HepG2 (cell line): ENCODE measurements around the gene MYADML2. TPM values are rescaled to one million over a fixed set of nuclear protein-coding genes. Genes with fewer than 3 reads are reported as not detected.

Experiments used
- ARNTL ChIP-seq: sonication (generic); formaldehyde crosslinking; IDR thresholded peaks from 2 replicates; pipeline ENCODE4 v1.4.0; 2020; ENCODE audit warnings: mild to moderate bottlenecking, missing genetic modification reagents
- FLYWCH1 ChIP-seq: sonication (generic); formaldehyde crosslinking; IDR thresholded peaks from 2 replicates; pipeline ENCODE4 v1.8.1; 2023; ENCODE audit warnings: mild to moderate bottlenecking, missing genetic modification reagents
- FOXC1 ChIP-seq: sonication (generic); formaldehyde crosslinking; IDR thresholded peaks from 2 replicates; pipeline ENCODE4 v1.8.0; 2022; ENCODE audit warnings: mild to moderate bottlenecking, missing genetic modification reagents, borderline replicate concordance
- HIVEP1 ChIP-seq: sonication (generic); formaldehyde crosslinking; IDR thresholded peaks from 2 replicates; pipeline ENCODE4 v1.4.0; 2020; ENCODE audit warnings: mild to moderate bottlenecking, missing genetic modification reagents
- HNRNPH1 ChIP-seq: fragments of 200-400 bp; formaldehyde crosslinking; optimal IDR thresholded peaks from 2 replicates; pipeline ENCODE3; 2017; ENCODE audit warnings: mild to moderate bottlenecking, low read depth, low read length
- MTF1 ChIP-seq: sonication (generic); formaldehyde crosslinking; IDR thresholded peaks from 2 replicates; pipeline ENCODE4 v1.5.0; 2020; ENCODE audit warnings: missing genetic modification reagents
- MXD4 ChIP-seq: IDR thresholded peaks from 2 replicates; pipeline ENCODE4 v1.6.1; 2016; ENCODE audit warnings: mild to moderate bottlenecking, missing biosample characterization, missing genetic modification reagents
- MYNN ChIP-seq: sonication (generic); formaldehyde crosslinking; IDR thresholded peaks from 2 replicates; pipeline ENCODE4 v1.4.0; 2020; ENCODE audit warnings: mild to moderate bottlenecking, low read depth, missing genetic modification reagents
- PPARG ChIP-seq: conservative IDR thresholded peaks from 2 replicates; pipeline ENCODE4 v1.6.1; 2016; ENCODE audit warnings: missing biosample characterization, missing genetic modification reagents
- REPIN1 ChIP-seq: sonication (generic); formaldehyde crosslinking; IDR thresholded peaks from 2 replicates; pipeline ENCODE4 v1.8.0; 2022; ENCODE audit warnings: missing genetic modification reagents, low read depth, mild to moderate bottlenecking, borderline replicate concordance
- ZFX ChIP-seq: sonication (generic); formaldehyde crosslinking; IDR thresholded peaks from 2 replicates; pipeline ENCODE4 v1.4.0; 2020; ENCODE audit warnings: mild to moderate bottlenecking, low read depth, missing genetic modification reagents, moderate library complexity
- ZNF10 ChIP-seq: sonication (generic); formaldehyde crosslinking; IDR thresholded peaks from 2 replicates; pipeline ENCODE4 v1.4.0; 2020; ENCODE audit warnings: mild to moderate bottlenecking, low read depth, missing genetic modification reagents, borderline replicate concordance
- ZNF121 ChIP-seq: sonication (generic); formaldehyde crosslinking; IDR thresholded peaks from 2 replicates; pipeline ENCODE4 v1.5.0; 2020; ENCODE audit warnings: mild to moderate bottlenecking, missing genetic modification reagents
- ZNF263 ChIP-seq: sonication (generic); formaldehyde crosslinking; IDR thresholded peaks from 2 replicates; pipeline ENCODE4 v1.4.0; 2020; ENCODE audit warnings: missing genetic modification reagents
- ZNF274 ChIP-seq: sonication (generic); formaldehyde crosslinking; IDR thresholded peaks from 2 replicates; pipeline ENCODE4 v1.5.1; 2020; ENCODE audit warnings: mild to moderate bottlenecking, missing genetic modification reagents
- ZNF30 ChIP-seq: sonication (generic); formaldehyde crosslinking; IDR thresholded peaks from 2 replicates; pipeline ENCODE4 v1.5.0; 2020; ENCODE audit warnings: mild to moderate bottlenecking, missing genetic modification reagents
- ZNF343 ChIP-seq: sonication (generic); formaldehyde crosslinking; IDR thresholded peaks from 2 replicates; pipeline ENCODE4 v1.4.0; 2020; ENCODE audit warnings: mild to moderate bottlenecking, missing genetic modification reagents
- ZNF530 ChIP-seq: sonication (generic); formaldehyde crosslinking; IDR thresholded peaks from 2 replicates; pipeline ENCODE4 v1.5.0; 2020; ENCODE audit warnings: low read depth, mild to moderate bottlenecking, missing genetic modification reagents
- ZNF557 ChIP-seq: sonication (generic); formaldehyde crosslinking; IDR thresholded peaks from 2 replicates; pipeline ENCODE4 v1.4.0; 2020; ENCODE audit warnings: missing genetic modification reagents
- ZNF7 ChIP-seq: IDR thresholded peaks from 2 replicates; pipeline ENCODE4 v1.6.1; 2016; ENCODE audit warnings: missing biosample characterization, missing genetic modification reagents
- ZNF703 ChIP-seq: sonication (generic); formaldehyde crosslinking; IDR thresholded peaks from 2 replicates; pipeline ENCODE4 v1.5.1; 2020; ENCODE audit warnings: missing genetic modification reagents, mild to moderate bottlenecking, moderate library complexity, borderline replicate concordance
- ZNF720 ChIP-seq: sonication (generic); formaldehyde crosslinking; IDR thresholded peaks from 2 replicates; pipeline ENCODE4 v1.4.0; 2020; ENCODE audit warnings: missing genetic modification reagents
- ZNF850 ChIP-seq: sonication (generic); formaldehyde crosslinking; conservative IDR thresholded peaks from 2 replicates; pipeline ENCODE4 v1.9.0; 2021; ENCODE audit warnings: mild to moderate bottlenecking, missing genetic modification reagents
- polyA plus RNA-seq, 8 experiments: library from polyadenylated mRNA; depleted of rRNA in 3 of 8; stranded (reverse) in 7 of 8; unstranded in 1 of 8; fragments of >200 nt; fragmentation: Illumina TruSeq in 4 of 8; extraction: Trizol in 4 of 8; gene quantifications; 2 replicates each; pipeline versions ENCODE4 v1.2.1 to v1.2.3, GENCODE V29; 2011 to 2016; ENCODE audit warnings: low read depth in 4 of 8, missing spikeins in 1 of 8, mixed read lengths in 1 of 8; ENCODE audit not compliant: insufficient read depth in 1 of 8
- total RNA-seq, 5 experiments: library from RNA; depleted of rRNA; stranded (reverse); fragments of >200 nt; fragmentation: Illumina TruSeq; extraction: Trizol; gene quantifications; 2 replicates each; pipeline ENCODE4 v1.2.3, GENCODE V29; 2016; ENCODE audit warnings: low read depth in 1 of 5
- TF ChIP-seq, protein P1 (sequence below): IDR thresholded peaks from 2 replicates; pipeline ENCODE4 v1.6.1; 2016; ENCODE audit warnings: missing compliant biosample characterization, missing genetic modification reagents, borderline replicate concordance
- TF ChIP-seq, protein P2 (sequence below): sonication (generic); formaldehyde crosslinking; IDR thresholded peaks from 2 replicates; pipeline ENCODE4 v1.8.1; 2022; ENCODE audit warnings: mild to moderate bottlenecking, missing genetic modification reagents
- TF ChIP-seq, protein P3 (sequence below): sonication (generic); formaldehyde crosslinking; IDR thresholded peaks from 2 replicates; pipeline ENCODE4 v1.5.0; 2020; ENCODE audit warnings: mild to moderate bottlenecking, missing genetic modification reagents

MYADML2 gene
- total and polyA plus RNA-seq, 2 of the 13 experiments (the other 11 are each of a cell fraction or from before 2014, with no cell fraction given), result not detected

DNA sequence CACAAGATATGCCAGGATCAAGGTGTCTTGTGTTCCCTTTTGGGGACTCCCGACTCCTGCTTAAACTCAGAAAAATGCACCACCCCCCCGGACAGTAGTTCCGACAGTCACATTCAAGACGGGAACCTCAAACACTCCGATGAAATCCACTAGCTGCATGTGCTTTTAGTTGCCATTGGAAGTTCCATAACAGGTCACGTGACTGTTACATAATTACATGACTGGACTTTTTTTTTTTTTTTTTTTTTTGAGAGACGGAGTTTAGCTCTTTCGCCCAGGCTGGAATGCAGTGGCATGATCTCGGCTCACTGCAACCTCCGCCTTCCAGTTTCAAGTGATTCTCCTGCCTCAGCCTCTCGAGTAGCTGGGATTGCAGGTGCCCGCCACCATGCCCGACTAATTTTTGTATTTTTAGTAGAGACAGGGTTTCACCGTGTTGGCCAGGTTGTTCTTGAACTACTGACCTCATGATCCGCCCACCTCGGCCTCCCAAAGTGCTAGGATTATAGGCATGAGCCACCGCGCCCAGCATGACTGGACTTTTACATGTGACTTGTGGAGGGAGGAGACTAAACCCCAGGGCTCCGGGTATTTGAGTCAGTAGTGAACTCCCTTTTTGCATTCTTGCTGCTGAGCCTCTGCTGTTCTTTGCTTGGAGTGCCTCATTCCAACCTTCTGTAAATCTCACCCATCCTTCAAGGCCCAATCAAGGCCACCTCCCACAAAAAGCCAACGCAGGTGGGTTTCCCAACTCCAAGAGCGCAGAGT, 30.6 kb downstream of the MYADML2 start (continued):
- TF ChIP-seq, protein P1, sequence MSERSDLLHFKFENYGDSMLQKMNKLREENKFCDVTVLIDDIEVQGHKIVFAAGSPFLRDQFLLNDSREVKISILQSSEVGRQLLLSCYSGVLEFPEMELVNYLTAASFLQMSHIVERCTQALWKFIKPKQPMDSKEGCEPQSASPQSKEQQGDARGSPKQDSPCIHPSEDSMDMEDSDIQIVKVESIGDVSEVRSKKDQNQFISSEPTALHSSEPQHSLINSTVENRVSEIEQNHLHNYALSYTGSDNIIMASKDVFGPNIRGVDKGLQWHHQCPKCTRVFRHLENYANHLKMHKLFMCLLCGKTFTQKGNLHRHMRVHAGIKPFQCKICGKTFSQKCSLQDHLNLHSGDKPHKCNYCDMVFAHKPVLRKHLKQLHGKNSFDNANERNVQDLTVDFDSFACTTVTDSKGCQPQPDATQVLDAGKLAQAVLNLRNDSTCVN, result no peak
- TF ChIP-seq REPIN1 (CRISPR knock-in tag), result no peak
- no peak for TF ChIP-seq ZNF557 (CRISPR knock-in tag)
- TF ChIP-seq, protein P2, sequence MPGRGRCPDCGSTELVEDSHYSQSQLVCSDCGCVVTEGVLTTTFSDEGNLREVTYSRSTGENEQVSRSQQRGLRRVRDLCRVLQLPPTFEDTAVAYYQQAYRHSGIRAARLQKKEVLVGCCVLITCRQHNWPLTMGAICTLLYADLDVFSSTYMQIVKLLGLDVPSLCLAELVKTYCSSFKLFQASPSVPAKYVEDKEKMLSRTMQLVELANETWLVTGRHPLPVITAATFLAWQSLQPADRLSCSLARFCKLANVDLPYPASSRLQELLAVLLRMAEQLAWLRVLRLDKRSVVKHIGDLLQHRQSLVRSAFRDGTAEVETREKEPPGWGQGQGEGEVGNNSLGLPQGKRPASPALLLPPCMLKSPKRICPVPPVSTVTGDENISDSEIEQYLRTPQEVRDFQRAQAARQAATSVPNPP (CRISPR knock-in tag), result no peak
- TF ChIP-seq FLYWCH1 (CRISPR knock-in tag), result no peak
- no peak for TF ChIP-seq ZNF703 (CRISPR knock-in tag)
- no peak for TF ChIP-seq ZNF30 (CRISPR knock-in tag)
- no peak for TF ChIP-seq ZNF343 (CRISPR knock-in tag)
- no peak for TF ChIP-seq ZNF850 (CRISPR knock-in tag)
- no peak for TF ChIP-seq HNRNPH1
- no peak for TF ChIP-seq MTF1 (CRISPR knock-in tag)
- TF ChIP-seq HIVEP1 (CRISPR knock-in tag), result no peak
- TF ChIP-seq ZFX (CRISPR knock-in tag), result peak; percentile 19; the same call in 1 of the 2 replicates
- no peak for TF ChIP-seq ZNF274
- TF ChIP-seq FOXC1 (CRISPR knock-in tag), result no peak
- TF ChIP-seq, protein P3, sequence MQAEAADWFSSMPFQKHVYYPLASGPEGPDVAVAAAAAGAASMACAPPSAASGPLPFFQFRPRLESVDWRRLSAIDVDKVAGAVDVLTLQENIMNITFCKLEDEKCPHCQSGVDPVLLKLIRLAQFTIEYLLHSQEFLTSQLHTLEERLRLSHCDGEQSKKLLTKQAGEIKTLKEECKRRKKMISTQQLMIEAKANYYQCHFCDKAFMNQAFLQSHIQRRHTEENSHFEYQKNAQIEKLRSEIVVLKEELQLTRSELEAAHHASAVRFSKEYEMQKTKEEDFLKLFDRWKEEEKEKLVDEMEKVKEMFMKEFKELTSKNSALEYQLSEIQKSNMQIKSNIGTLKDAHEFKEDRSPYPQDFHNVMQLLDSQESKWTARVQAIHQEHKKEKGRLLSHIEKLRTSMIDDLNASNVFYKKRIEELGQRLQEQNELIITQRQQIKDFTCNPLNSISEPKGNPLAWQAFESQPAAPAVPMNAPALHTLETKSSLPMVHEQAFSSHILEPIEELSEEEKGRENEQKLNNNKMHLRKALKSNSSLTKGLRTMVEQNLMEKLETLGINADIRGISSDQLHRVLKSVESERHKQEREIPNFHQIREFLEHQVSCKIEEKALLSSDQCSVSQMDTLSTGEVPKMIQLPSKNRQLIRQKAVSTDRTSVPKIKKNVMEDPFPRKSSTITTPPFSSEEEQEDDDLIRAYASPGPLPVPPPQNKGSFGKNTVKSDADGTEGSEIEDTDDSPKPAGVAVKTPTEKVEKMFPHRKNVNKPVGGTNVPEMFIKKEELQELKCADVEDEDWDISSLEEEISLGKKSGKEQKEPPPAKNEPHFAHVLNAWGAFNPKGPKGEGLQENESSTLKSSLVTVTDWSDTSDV (CRISPR knock-in tag), result no peak
- no peak for TF ChIP-seq MYNN (CRISPR knock-in tag)
- no peak for TF ChIP-seq ZNF263
- TF ChIP-seq PPARG (CRISPR knock-in tag), result no peak
- no peak for TF ChIP-seq ZNF530 (CRISPR knock-in tag)
- no peak for TF ChIP-seq ZNF7 (CRISPR knock-in tag)
- no peak for TF ChIP-seq ZNF10 (CRISPR knock-in tag)
- TF ChIP-seq MXD4 (CRISPR knock-in tag), result no peak
- TF ChIP-seq ZNF121 (CRISPR knock-in tag), result no peak
- TF ChIP-seq ZNF720 (CRISPR knock-in tag), result no peak
- TF ChIP-seq ARNTL (CRISPR knock-in tag), result no peak
